SU-DHL-6 (cell line): ENCODE measurements around the gene ITGA6.

Experiments
- CTCF ChIP-seq: fragments of 200-600 bp; sonication (generic); IDR thresholded peaks from one replicate; pipeline ENCODE4 v1.5.1; 2017; ENCODE audit warnings: antibody characterized with exemption, mild to moderate bottlenecking, low read length, moderate library complexity; ENCODE audit not compliant: insufficient read depth, poor library complexity, severe bottlenecking
- EZH2phosphoT487 ChIP-seq: fragments of 200-600 bp; sonication (generic), shearing (Covaris generic); conservative IDR thresholded peaks from 2 replicates; pipeline ENCODE4 v1.6.1; 2018; ENCODE audit warnings: mild to moderate bottlenecking, antibody characterized with exemption, low read length, moderate library complexity, mixed read lengths

- TF ChIP-seq CTCF, result no peak
- no peak for TF ChIP-seq EZH2phosphoT487
These were observed 83.2 kb downstream of the ITGA6 start for GRCh38 chr2:172510548-172510947.
